NCI-H1048 (cell line): ENCODE measurements around the gene FABP7.

Source experiments
- DNase-seq: peaks from one replicate; lab custom pipeline; 2025; lab: John Stamatoyannopoulos, UW

Gene FABP7

GRCh38 chr6:122798099-122798641, 18.7 kb downstream of the FABP7 start:
- no peak for DNase-seq

- DNase-seq = no peak
These were observed 19.7 kb downstream of the FABP7 start for GRCh38 chr6:122799140-122799745.

- DNase-seq = no peak
These were observed 20.6 kb downstream of the FABP7 start for GRCh38 chr6:122799916-122800686.

- DNase-seq = no peak
These were observed 21.4 kb downstream of the FABP7 start for GRCh38 chr6:122800906-122801305.

GRCh38 chr6:122801397-122801796, 21.9 kb downstream of the FABP7 start:
- no peak for DNase-seq

GRCh38 chr6:122803171-122803661, 23.7 kb downstream of the FABP7 start:
- no peak for DNase-seq

GRCh38 chr6:122804962-122805485, 25.5 kb downstream of the FABP7 start:
- no peak for DNase-seq

GRCh38 chr6:122806291-122806690, 26.8 kb downstream of the FABP7 start:
- DNase-seq = no peak

- no peak for DNase-seq
These were observed 28.8 kb downstream of the FABP7 start for GRCh38 chr6:122808121-122808885.

GRCh38 chr6:122809001-122809400, 29.5 kb downstream of the FABP7 start:
- no peak for DNase-seq

GRCh38 chr6:122809691-122810090, 30.2 kb downstream of the FABP7 start:
- no peak for DNase-seq

- no peak for DNase-seq
These were observed 30.7 kb downstream of the FABP7 start for GRCh38 chr6:122810189-122810588.

GRCh38 chr6:122817358-122817757, 37.8 kb downstream of the FABP7 start:
- DNase-seq = no peak

GRCh38 chr6:122817766-122818165, 38.2 kb downstream of the FABP7 start:
- no peak for DNase-seq

GRCh38 chr6:122818866-122819265, 39.4 kb downstream of the FABP7 start:
- no peak for DNase-seq

GRCh38 chr6:122821095-122821494, 41.6 kb downstream of the FABP7 start:
- DNase-seq = no peak

GRCh38 chr6:122825163-122825562, 45.6 kb downstream of the FABP7 start:
- no peak for DNase-seq

- DNase-seq = no peak
These were observed 49.9 kb downstream of the FABP7 start for GRCh38 chr6:122829456-122829855.

- DNase-seq = no peak
These were observed 52.0 kb downstream of the FABP7 start for GRCh38 chr6:122831511-122831910.

GRCh38 chr6:122832459-122832858, 52.9 kb downstream of the FABP7 start:
- no peak for DNase-seq

GRCh38 chr6:122833021-122833491, 53.5 kb downstream of the FABP7 start:
- no peak for DNase-seq
